22Rv1 (cell line): ENCODE data around the gene PLEKHJ1.
A peak's percentile ranks its signal among the peaks of the same experiment; 100 is the strongest.

Experiments
- ZFX ChIP-seq: fragments of 450-650 bp; IDR thresholded peaks from 2 replicates; pipeline ENCODE4 v1.6.1; 2017; ENCODE audit warnings: antibody characterized with exemption, borderline replicate concordance
- TF ChIP-seq, protein P1 (sequence below): fragments of 450-650 bp; IDR thresholded peaks from 2 replicates; pipeline ENCODE4 v1.5.1; 2017; ENCODE audit warnings: mild to moderate bottlenecking

DNA sequence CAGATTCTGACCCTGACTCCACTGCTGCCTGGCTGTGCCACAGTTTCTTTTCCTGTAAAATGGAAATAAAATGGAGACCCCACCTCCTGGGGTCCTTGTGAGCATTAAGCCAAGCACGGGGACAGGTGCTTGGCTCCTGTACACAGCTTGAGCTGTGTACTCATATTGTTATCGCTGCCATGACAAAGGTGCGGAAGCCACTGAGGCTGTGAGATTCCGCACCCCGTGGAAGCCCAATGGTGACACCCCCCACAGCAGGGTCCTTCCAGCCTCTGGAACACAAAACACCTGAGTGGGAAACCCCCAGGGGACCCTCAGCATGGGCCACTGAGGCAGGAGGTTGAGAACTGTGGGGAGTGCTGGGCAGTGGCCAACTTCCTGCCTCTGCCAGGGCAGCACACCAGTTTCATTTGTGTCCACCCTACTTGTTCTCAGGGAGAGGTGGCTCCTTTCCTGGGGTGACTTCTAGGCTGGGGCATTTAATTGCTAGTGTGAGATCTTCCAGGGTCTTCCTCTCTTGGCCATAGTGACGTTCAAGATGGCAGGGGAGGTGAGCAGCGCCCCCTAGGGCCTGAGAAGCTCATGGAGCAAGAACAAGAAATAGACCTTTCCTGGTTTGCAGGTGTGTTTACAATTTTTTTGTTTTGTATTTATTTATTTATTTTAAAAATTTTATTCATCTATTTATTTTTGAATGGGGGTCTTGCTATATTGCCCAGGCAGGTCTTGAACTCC lies 25.5 kb upstream of the PLEKHJ1 start:
- TF ChIP-seq, protein P1, sequence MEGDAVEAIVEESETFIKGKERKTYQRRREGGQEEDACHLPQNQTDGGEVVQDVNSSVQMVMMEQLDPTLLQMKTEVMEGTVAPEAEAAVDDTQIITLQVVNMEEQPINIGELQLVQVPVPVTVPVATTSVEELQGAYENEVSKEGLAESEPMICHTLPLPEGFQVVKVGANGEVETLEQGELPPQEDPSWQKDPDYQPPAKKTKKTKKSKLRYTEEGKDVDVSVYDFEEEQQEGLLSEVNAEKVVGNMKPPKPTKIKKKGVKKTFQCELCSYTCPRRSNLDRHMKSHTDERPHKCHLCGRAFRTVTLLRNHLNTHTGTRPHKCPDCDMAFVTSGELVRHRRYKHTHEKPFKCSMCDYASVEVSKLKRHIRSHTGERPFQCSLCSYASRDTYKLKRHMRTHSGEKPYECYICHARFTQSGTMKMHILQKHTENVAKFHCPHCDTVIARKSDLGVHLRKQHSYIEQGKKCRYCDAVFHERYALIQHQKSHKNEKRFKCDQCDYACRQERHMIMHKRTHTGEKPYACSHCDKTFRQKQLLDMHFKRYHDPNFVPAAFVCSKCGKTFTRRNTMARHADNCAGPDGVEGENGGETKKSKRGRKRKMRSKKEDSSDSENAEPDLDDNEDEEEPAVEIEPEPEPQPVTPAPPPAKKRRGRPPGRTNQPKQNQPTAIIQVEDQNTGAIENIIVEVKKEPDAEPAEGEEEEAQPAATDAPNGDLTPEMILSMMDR, result peak; percentile 86
- TF ChIP-seq ZFX, result no peak
